Transverse colon (tissue), 4 donors: ENCODE data around the gene CD300C. TPM values are rescaled to one million over a fixed set of nuclear protein-coding genes. Genes with fewer than 3 reads are reported as not detected.
"Not testable (repeated sequence)": the region's sequence is repeated elsewhere in the genome, so short reads cannot be mapped to it uniquely, and the experiment has no call there.

Experiments
- DNase-seq: peaks from one replicate; pipeline ENCODE4 v3.0.0-alpha.2; 2019
- H3K27ac ChIP-seq, 4 donors: fragments of 200-600 bp; sonication (generic); 2 replicates each; pipeline ENCODE4 v1.5.1; 2016 to 2018; ENCODE audit warnings: inconsistent platforms in 4 of 4
- H3K27me3 ChIP-seq: fragments of 200-600 bp; sonication (generic); 2 replicates; pipeline ENCODE4 v1.5.1; 2017; ENCODE audit warnings: inconsistent platforms
- H3K36me3 ChIP-seq, 4 donors: fragments of 200-600 bp; sonication (generic); 2 replicates each; pipeline ENCODE4 v1.5.1; 2017 to 2019; ENCODE audit warnings: inconsistent platforms in 4 of 4
- H3K4me1 ChIP-seq, 4 donors: fragments of 200-600 bp; sonication (generic); 2 replicates each; pipeline ENCODE4 v1.5.1; 2017 to 2020; ENCODE audit warnings: inconsistent platforms in 4 of 4
- H3K4me3 ChIP-seq, 4 donors: fragments of 200-600 bp; sonication (generic); 1 replicate in 1 of 4; 2 replicates in 3 of 4; pipeline versions ENCODE4 v1.5.1 to v1.6.1; 2017 to 2019; ENCODE audit warnings: inconsistent platforms in 4 of 4
- H3K9me3 ChIP-seq, 2 donors: fragments of 200-600 bp; sonication (generic); 2 replicates each; pipeline ENCODE4 v1.5.1; 2017 to 2019; ENCODE audit warnings: inconsistent platforms in 2 of 2
- EP300 ChIP-seq: sonication (generic); formaldehyde crosslinking; IDR thresholded peaks from one replicate; pipeline ENCODE4 v1.6.1; 2017; ENCODE audit warnings: antibody characterized with exemption, low read depth
- POLR2A ChIP-seq: fragments of 450-650 bp; IDR thresholded peaks from one replicate; pipeline ENCODE4 v1.6.1; 2016; ENCODE audit warnings: antibody characterized with exemption, mild to moderate bottlenecking, moderate library complexity
- POLR2AphosphoS5 ChIP-seq, 3 donors: sonication (generic); formaldehyde crosslinking; IDR thresholded peaks; one replicate each; pipeline ENCODE4 v1.6.1; 2016; ENCODE audit warnings: antibody characterized with exemption in 3 of 3
- WGBS, 2 donors: methylation state at CpG; one replicate each; pipeline ENCODE4 v1.1.5; 2018; ENCODE audit warnings: low coverage in 1 of 2; 5-methylcytosine and 5-hydroxymethylcytosine counted together
- in situ Hi-C, 4 donors: fragments of 200-750 bp; cut with MboI; loops; one replicate each; pipeline versions ENCODE4 v1.15.0 to v1.15.1; 2017; ENCODE audit warnings: low sequenced_read_pairs in 3 of 4, low pct_ligation_motif_present in 1 of 4, low pct_unique_long_range_greater_than_20kb in 1 of 4
- intact Hi-C: fragments of 100-400 bp; cut with DNase I; formaldehyde crosslinking; loops from one replicate; pipeline ENCODE4 v1.15.1; 2023; ENCODE audit warnings: low total_unique reads
- total RNA-seq, 4 donors: library from RNA; depleted of rRNA; stranded (reverse); fragments of >200 nt; gene quantifications; one replicate each; pipeline ENCODE4 v1.1.0, GENCODE V29; 2016
- TF ChIP-seq, protein P1 (sequence below), 5 experiments: fragments of 200-600 bp in 3 of 5; fragments of 450-650 bp in 2 of 5; sonication (generic) in 3 of 5; IDR thresholded peaks; 1 replicate in 2 of 5; 2 replicates in 3 of 5; pipeline ENCODE4 v1.5.1; 2016 to 2017; ENCODE audit warnings: antibody characterized with exemption in 5 of 5, inconsistent platforms in 3 of 5, mild to moderate bottlenecking in 2 of 5, moderate library complexity in 1 of 5

CD300C gene
- total RNA-seq, 4 donors from 2014 or later, result 0.27 to 5.2 (median 0.32) TPM; not detected in 1

DNA sequence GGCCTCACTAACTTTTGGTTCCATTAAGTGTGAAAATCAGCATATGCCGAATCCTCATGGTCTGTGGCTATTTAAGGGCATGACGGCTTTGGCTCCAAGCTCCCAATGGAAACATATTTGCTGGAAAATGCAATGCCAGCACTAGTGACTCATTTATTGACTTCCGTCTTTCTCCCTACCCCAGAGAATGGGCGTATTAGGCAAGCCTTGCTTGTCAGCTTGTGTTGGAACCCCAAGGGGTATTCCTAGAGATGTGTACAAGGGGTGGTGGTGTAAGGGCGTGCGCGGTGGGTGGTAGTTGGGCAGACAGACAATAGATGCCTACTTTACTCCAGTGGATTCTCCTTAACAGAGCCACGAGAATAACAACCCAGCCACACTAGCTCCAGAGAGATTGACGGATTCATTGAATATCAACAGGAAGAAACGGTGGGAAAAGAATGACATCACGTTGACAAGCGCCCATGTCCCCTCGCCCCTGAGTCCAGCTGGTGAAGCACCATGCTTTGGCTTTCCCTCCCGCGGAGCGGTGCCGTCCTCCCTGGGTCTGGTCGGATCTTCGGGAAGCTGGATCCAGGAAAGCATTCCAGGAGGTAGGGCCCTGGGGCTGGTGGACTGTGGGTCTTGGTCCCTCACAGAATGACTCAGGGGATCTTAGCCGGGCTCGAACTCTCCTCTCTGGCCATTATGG is 25.0 kb downstream of the CD300C start:
- Histone ChIP-seq H3K27ac (peak overlapping the region; percentile 38 to 67 (median 40)), H3K27me3 (no peaks in the 10 kb centered on the region), H3K36me3 (no peaks in the 10 kb centered on the region), H3K4me1 (no peaks in the 10 kb centered on the region), H3K9me3 (no peaks in the 10 kb centered on the region), H3K4me3 (no peak overlapping the region)
- in situ Hi-C loops (no loop called here), intact Hi-C loops (no loop called here)
- TF ChIP-seq POLR2A (no peak), POLR2AphosphoS5 (IDR thresholded peaks at IDR 0.05) (no peak), EP300 (no peak)
- TF ChIP-seq, protein P1, sequence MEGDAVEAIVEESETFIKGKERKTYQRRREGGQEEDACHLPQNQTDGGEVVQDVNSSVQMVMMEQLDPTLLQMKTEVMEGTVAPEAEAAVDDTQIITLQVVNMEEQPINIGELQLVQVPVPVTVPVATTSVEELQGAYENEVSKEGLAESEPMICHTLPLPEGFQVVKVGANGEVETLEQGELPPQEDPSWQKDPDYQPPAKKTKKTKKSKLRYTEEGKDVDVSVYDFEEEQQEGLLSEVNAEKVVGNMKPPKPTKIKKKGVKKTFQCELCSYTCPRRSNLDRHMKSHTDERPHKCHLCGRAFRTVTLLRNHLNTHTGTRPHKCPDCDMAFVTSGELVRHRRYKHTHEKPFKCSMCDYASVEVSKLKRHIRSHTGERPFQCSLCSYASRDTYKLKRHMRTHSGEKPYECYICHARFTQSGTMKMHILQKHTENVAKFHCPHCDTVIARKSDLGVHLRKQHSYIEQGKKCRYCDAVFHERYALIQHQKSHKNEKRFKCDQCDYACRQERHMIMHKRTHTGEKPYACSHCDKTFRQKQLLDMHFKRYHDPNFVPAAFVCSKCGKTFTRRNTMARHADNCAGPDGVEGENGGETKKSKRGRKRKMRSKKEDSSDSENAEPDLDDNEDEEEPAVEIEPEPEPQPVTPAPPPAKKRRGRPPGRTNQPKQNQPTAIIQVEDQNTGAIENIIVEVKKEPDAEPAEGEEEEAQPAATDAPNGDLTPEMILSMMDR (IDR thresholded peaks at IDR 0.05), result no peak
- WGBS, 2 donors, result 78 to 90% methylated on average over 5 to 21 of the region's 21 CpGs
- DNase-seq, result no peak

DNA sequence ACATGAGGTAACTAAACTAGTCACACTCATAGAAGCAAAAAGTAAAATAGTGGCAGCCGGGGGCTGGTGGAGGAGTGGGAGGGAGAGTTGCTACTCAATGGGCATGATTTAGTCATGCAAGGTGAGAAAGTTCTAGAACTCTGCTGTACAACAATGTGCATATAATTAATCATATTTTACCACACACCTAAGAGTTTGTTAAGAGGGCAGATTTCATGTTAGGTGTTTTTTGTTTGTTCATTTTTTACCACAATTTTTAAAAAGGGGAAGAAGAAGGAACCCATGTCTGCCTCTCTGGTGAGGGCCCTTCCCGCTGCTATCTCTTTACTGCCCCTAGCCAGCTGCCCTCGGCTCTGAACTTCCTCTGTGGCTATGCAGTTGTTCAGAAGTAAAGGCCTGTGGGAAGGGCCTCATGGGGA is 25.9 kb downstream of the CD300C start:
- Histone ChIP-seq H3K27ac (peak overlapping the region in 3 of 4 donors; percentile 10 to 46 (median 35)), H3K27me3 (no peaks in the 10 kb centered on the region), H3K4me1 (no peaks in the 10 kb centered on the region), H3K4me3 (no peak overlapping the region), H3K36me3 (no peaks in the 10 kb centered on the region), H3K9me3 (no peaks in the 10 kb centered on the region)
- TF ChIP-seq POLR2A (no peak), EP300 (no peak), POLR2AphosphoS5 (IDR thresholded peaks at IDR 0.05) (no peak)
- TF ChIP-seq, protein P1 (IDR thresholded peaks at IDR 0.05), result no peak
- 51 to 63% methylated on average over 3 of the region's 3 CpGs for WGBS, 2 donors
- DNase-seq, result peak; percentile 16
- in situ Hi-C loops (no loop called here), intact Hi-C loops (no loop called here)

DNA sequence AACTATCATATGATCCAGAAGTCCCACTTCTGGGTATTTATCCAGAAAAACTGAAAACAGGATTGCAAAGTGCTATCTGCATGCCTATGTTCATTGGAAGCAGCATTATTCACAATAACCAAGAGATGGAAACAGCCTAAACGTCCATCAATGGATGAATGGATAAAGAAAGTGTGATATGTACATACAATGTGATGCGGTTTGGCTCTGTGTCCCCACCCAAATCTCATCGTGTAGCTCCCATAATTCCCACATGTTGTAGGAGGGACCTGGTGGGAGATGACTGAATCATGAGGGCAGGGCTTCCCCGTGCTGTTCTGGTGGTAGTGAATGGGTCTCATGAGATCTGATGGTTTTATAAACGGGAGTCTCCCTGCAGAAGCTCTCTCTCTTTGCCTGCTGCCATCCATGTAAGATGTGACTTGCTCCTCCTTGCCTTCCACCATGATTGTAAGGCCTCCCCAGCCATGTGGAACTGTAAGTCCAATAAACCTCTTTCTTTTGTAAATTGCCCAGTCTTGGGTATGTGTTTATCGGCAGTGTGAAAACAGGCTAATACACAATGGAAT is 27.4 kb downstream of the CD300C start:
- intact Hi-C loops, DNase-seq, H3K27ac ChIP-seq, H3K36me3 ChIP-seq, H3K27me3 ChIP-seq, H3K4me1 ChIP-seq, in situ Hi-C loops, H3K9me3 ChIP-seq, H3K4me3 ChIP-seq: not testable (repeated sequence)
- WGBS, 2 donors, result 82 to 84% methylated on average over 5 to 6 of the region's 6 CpGs

DNA sequence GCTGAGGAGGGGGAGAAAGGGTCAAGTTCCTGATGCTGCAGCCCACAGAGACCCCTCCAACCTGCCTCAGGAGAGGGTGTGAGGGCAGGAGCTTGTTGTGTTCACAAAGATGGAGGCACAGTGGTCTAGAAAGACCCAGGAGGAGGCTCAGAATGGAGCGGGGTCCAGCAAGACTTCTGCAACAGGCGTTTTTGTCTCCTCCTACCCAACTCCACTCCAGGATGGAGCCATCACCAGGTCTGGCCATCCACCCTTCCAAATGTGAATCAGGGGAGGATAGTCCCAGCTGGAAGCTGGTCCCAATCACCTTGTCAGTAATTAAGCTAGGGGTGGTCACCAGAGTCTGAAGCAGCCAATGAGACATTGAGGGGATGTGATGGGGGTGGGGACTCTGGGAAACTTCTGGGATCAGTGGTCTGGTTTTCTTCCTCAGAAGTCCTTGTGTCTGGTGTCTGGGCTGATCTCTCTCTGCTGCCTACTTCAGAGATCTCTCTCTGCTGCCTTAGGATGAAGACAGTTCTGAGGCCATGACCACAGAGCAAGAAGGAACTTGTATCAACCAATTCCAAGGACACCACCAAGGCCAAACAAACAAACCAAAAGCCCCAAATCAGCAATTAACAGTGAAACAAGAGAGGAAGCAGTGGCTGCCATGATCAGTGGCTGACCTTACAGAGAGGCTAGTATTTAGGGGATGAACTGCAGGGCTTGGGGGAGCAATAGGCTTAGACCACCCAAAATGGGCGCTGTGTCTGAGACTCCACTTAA is 29.2 kb downstream of the CD300C start:
- intact Hi-C loops, result no loop called here
- H3K4me1 ChIP-seq, result no peaks in the 10 kb centered on the region

More for the DNA sequence above, 29.2 kb downstream of the CD300C start:
- Histone ChIP-seq H3K9me3 (no peaks in the 10 kb centered on the region), H3K4me3 (no peak overlapping the region), H3K27me3 (peaks cover 5% of the 10 kb centered on the region), H3K27ac (no peak overlapping the region), H3K36me3 (no peaks in the 10 kb centered on the region)
- in situ Hi-C loops, result no loop called here
- 68% methylated on average over 3 of the region's 3 CpGs; no CpG with 5 or more reads in 1 of the 2 donors for WGBS, 2 donors
- no peak for DNase-seq
- TF ChIP-seq, protein P1 (IDR thresholded peaks at IDR 0.05), result no peak
- no peak for TF ChIP-seq POLR2AphosphoS5 (IDR thresholded peaks at IDR 0.05)
- TF ChIP-seq EP300, result no peak
- no peak for TF ChIP-seq POLR2A
